T1000 (cell line): ENCODE results near the gene PRKCH.
"Not testable (repeated sequence)": the region's sequence is repeated elsewhere in the genome, so short reads cannot be mapped to it uniquely, and the experiment has no call there.

Experiments
- DNase-seq: peaks from one replicate; lab custom pipeline; 2025; ENCODE audit warnings: mixed read lengths; lab: John Stamatoyannopoulos, UW

The PRKCH gene

DNA sequence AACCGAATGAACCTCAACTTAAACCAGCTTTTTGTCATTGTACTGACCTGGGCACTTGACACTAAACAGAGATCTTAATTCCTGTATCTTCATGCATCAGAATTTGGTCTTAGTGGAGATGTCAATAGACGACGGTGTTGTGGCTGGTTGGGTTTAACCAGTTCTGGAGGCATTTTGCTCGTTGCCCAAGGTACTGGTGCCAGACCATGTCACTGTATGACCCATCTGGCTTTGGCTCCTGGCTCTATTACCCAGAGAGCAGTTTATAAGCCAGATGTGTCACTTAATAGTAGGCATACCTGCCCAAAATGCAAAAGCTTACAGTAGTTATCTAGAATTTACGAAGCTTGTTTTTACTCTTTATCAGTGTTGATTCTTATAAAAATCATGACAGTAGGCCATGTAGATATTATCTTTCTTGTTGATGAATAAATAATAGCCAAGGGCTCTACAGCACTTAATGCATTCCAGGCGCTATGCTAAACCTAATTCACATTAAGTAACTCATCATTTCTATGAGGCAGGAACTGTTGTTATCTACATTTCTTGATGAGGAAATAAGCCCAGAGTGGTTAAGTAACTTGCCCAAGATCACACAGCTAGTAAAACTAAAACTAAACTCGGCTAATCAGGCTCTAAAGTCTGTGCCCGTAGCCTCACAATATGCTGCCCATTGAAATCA lies 194.2 kb downstream of the PRKCH start:
- no peak for DNase-seq

DNA sequence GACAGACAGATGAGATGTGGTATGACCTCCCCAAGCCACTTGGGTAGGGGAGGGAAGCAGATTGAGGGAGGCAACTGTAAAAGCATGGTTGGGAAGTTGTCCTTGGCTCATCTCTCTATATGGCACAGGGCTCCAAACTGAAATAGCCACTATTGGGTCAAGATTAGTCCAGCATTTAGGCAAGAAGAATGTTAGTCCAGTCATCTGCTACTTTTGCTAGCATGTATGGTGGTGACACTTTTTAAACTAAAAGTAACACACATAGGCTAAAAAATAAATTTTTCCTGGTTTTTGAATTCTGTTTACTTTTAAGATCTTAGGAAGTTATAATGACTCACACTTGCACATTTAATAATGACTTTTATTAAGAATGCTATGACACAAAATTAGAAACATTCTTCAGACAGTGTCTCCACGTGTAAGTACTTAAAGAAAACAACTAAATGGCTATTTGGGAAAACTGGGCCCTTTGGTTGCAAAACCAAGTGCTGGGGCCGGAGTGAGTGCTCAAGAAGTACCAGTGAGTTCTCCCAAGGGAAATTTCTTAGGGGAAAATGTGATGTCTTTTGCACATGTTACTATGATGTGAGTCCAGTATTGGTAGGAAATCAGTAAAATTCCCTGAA lies 194.9 kb downstream of the PRKCH start:
- DNase-seq, result no peak

DNA sequence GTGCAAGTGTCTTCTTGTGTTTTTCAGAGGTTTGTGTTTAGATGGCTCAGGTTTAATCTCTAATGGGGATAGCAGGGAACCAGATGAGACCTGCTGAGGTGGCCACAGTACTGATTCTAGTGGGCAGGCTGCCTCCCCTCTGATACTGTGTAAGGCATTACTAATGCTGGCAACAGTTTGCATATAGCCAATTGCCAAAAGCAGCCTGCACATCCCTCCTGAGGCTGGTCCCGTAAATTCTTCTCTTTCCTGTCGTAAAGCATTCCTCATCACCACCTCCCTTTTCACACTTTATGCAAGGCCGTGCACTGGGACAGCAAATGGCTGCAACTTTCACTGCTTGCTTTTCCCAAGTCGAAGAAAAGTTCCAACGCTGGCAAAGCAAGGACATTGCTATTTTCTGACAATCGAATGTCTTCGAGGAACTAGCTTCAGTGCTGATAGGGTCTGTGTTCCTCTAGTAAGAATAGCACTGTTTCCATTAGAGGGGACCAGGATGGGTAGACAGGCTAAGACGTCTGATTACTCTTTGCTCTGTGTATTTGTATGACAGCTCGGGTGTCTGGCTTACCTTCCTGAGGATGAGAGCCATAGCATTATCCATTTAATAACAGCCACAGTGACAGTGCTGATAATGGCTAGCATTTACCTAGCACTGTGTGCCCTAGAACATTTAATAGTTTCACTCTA lies 195.7 kb downstream of the PRKCH start:
- no peak for DNase-seq

DNA sequence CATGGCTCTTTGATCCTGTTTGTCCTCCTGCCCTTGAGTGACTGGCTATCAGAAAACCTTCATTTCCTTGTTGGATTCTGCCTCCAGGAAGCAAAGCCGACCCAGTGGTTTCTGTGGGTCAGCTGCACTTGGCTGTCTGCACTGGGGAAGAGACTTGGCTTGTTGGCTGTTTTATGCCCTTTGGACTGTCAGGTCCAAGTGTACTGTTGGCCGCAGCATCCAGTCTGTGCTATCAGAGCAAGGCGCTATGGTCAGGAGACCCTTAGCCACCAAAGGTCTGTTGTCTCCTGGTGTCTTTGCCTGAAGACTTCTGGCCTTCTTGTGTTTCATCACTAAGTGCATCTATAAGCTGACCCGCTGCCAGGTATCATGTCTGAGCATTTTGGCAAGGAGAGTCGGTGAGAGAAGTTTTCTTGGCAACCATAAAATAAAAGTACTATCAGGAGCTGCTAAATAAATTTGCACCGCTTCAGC lies 196.6 kb downstream of the PRKCH start:
- no peak for DNase-seq

DNA sequence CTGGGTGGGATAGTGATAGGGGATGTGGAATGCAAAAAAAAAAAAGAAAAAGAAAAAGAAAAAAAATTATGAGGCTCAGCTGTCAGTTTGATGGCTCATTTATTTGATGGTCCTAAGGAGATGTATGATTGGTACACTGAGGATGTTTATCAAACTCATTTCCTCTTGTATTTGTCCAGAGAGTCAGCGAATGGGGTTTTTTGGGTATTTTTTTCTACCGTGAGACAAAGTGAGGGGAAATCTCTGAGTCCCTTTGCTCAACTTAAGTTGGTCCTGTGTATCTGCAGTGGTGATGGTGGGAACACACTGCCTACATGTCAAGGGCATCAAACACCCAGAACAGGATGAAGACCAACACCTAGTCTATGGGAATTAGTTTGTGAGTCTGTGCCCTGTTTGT lies 197.0 kb downstream of the PRKCH start:
- DNase-seq, result no peak

DNA sequence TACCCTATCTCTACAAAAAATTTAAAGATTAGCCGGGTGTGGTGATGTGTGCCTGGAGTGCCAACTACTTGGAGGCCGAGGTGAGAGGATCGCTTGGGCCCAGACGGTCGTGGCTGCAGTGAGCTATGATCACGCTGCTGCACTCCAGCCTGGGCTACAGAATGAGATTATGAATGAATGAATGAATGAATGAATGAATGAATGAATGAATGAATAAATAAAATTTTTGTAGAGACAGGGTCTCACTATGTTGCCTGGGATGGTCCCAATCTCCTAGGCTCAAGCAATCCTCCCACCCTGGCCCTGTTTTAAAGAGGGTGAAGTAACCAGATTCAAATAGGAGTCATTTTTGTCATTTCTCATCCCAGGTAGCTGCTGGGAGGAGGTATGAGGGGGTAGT lies 197.7 kb downstream of the PRKCH start:
- no peak for DNase-seq

DNA sequence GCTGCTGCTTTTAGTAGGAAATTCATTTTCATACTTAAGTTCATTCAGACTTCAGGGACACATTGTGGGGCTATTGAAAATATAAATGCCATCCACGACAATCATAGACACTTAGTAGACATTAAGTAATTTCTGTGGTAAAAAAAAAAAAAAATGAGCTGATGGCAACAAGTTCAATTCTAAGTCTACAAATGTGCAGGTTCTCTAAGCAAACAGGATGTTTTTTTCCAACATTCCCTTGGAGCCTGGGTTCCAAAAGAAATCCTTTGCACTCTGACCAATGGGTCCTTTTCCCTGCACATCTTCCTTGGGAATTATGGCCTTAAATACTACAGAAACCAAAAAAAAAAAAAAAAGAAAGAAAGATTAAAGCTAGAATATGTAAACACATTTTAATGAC lies 198.4 kb downstream of the PRKCH start:
- no peak for DNase-seq

DNA sequence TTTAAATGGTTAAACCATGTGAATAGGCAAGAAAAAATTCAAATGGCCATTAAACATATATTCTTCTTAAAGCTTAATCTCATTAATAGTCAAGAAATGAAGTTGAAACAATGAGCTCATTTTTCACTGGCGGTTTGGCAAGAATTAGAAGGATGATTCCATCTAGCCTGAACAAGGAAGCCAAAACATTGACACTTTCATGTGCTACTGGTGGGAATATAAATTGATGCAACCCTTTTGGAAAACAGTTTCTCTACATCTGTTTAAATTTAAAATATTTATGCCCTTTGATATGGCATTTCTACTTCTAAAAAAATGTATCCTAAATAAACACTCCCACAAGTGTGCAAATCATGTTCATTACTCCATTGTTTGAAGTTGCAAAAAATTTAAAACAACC lies 199.2 kb downstream of the PRKCH start:
- no peak for DNase-seq

DNA sequence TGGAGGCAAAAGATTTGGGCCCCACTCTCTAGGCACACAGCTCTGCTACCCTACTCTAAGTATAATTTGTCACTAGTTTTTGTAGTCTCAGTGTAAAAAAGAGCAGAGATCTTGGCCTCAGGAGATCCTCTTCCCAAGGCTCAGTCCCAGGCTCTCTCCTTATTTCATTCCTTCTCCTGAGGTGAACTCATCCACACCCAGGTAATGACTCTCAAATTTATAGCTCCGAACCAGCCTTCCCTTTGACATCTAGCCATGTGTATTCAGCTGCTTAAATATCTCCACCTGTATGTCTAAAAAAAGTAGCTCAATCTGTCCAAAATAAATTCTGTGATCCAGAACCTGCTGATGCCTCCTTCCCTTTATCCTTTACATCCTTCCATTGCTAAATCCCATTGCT lies 200.4 kb downstream of the PRKCH start:
- DNase-seq, result no peak

DNA sequence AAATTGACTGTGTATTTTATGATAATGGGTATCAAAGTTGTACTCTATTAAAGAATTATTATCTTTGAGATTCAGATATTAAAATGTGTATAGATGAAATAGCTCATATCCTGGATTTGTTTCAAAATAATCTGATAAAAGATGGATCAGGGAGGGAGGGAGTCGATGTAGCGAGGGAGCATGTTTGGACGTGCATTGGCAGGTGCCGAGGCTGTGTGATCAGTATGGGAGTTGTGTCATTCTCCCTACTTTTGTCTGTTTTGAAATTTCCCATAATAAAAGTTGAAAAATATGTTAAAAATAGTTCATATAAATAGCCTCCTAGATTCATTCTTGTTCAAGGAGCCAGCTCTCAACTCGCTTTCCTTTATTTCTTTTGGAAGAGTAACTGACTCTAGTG lies 202.4 kb downstream of the PRKCH start:
- DNase-seq, result no peak

DNA sequence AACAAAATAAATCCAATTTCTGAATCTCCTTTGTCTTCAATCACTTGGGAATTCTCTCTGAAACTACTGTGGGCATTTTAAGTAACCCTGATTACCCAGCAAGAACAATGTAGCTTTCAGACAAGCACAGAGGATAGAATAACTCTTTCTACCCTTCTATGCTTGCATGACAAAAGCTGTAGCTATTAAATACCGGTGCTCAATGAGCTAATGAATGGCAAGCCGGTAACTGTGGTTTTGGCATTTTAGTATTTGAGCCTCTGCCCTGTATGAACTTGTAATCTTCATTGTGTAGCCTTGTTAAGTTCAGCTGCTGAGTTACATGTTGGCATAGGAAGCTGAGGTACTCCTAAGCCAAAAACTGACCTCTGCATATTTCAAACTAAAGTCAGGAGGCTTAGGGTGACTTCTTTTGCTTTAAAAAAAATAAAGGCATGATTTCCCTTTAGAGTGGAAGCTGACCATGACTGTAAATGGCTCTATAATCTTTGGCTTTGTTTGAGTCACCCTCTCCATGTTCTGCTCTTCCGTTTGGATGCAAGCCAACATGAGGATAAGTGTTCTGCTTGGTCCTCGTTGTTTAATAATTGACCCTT lies 202.9 kb downstream of the PRKCH start:
- DNase-seq, result no peak

DNA sequence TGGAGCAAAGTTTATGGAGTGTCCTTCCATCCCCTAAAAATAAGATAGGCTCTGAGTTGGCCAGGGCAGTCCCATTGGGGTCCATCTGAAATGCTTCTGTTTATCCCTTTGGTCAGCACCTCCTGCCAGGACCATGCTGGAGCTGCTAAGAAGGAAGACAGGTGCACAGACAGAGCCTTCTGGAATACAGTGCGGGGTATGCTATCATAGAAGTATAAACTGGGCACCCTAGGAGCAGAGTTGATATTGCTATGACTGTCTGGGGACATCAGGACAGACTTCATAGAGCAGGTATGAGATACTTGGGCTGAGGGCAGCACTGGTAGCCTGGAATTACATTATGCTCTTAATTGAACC lies 203.5 kb downstream of the PRKCH start:
- no peak for DNase-seq

DNA sequence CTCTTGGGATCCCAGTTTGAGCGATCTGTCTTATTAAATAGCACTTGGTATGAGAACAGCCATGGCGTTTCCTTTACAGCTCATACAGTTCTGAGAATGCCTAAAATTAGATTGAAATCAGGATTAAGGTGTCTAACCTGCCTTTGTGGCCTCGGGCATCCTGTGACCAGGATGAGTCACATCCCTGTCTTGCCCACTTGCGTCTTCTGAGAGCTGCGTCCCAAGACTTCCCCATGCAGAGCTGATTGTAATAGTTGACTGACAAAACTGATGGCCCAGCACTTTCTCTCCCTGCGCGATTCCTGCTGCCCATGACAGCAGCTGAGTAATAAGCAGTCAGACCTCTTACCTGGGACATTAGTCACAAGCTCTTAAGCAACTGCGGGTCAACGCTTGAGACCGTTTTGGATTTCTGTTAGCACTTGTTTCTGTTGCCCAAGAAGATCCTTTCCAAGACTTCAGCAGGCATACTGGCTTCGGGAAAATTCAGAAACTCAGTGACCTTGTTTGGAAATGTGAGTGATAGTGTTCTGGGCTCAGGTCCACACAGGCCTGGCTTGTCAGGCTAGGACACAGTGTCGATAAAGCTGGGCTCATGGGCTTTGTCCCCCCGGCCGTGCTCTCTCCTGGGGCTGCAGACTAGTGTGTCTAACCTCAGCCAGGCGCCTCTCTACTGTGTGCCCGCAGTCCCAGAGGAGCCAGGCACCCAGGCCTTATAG lies 204.1 kb downstream of the PRKCH start:
- peak; percentile 49 for DNase-seq

DNA sequence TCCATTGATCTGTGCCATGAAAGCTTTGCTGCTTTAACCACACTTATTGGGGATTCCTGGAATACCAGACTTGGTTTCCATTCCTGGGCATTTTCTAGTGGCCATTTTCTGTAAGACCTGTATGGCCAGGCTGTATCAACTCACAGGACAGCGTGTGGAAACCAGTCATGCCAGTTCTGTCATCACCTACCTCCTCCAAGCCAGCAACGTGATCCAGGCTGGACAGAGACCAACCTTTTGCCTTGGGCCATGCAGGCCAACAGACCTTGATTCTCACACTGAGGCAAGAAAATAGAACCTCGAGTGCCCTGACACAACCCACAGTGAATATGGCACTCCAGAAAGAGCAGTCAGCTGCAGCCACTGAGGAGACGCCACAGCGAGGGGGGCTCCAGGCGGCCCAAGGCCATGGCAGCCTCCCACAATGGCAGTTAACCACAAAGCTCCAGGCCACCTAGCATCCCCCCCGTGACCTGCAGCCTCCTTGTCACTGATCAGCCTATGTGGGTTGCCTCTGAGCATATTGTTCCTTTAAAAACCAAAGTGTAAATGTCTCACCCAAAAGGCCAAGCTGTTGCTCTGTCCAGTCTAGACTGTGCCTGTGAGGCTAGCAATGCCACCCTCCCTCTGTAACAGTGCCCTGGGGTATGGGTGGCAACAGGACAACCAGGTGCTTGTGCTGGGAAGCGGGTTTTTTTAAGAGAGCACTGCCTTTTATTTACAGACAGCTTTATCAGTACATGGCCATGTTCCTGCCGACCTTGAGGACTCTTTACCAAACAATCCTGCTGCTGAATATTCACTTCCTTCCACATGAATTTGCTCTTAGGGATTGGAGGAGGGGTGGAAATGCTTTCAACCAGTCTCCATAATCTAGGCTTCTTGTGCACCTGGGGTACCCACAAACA lies 205.3 kb downstream of the PRKCH start:
- no peak for DNase-seq

DNA sequence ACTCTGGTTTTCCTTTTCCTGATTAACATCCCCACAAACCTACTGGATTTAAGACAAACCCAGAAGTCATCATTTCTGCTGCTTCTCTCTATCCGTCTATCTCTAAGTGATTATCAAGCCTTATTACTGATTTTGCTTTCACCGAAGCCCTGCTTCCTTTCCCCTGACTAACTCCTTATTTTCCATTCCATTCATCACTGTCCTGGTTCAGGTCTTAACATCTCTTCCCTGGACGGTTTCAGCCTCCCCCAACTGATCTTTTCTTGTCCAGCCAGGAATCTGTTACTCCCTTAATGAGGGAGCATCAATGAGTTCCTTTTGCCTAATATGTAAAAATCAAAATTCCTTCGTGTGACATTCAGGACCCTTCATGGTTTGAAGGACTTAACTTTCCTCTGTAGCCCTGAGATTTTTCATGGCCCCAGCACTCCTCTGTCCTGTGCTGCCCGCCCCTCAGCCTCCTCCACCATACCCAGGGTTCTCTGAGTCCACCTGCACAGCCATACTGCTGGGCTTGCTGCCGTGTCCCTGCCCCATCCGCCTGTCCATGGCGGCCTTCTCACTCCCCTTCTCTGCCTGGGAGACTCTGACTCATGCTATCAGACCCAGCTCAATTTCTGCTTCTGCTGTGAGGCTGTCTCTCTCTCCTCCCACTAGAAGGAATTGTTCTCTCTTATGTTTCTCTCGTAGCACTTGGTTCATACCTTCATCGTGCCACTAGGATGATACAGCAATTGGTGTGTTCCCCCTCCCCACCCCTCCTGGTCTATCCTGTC lies 206.1 kb downstream of the PRKCH start:
- DNase-seq, result peak; percentile 40

DNA sequence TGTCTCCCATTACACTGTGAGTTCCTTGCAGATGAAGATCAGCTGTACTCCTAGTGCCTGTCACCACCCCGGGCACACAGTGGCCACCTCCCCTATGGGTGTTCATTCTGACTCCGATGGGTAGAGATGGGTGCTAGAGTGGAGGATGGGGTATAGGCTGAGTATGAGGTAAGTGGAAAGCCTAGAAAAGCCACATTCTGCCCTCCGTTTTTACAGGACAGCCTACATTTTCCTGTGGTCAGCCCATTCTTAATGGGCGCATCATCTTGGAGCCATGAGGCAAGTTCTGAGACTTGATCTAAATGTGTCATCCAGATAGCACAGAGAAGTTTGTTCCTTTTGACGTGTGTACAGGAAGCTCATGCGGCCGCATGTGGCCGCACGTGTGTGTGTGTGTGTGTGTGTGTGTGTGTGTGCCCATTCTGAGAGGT lies 207.2 kb downstream of the PRKCH start:
- DNase-seq, result no peak

DNA sequence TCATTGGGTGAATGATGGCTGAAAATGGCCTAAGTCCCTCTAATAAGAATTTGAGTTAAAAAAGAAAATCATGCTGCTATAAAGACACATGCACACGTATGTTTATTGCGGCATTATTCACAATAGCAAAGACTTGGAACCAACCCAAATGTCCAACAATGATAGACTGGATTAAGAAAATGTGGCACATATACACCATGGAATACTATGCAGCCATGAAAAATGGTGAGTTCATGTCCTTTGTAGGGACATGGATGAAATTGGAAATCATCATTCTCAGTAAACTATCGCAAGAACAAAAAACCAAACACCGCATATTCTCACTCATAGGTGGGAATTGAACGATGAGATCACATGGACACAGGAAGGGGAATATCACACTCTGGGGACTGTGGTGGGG lies 208.0 kb downstream of the PRKCH start:
- DNase-seq, result not testable (repeated sequence)

DNA sequence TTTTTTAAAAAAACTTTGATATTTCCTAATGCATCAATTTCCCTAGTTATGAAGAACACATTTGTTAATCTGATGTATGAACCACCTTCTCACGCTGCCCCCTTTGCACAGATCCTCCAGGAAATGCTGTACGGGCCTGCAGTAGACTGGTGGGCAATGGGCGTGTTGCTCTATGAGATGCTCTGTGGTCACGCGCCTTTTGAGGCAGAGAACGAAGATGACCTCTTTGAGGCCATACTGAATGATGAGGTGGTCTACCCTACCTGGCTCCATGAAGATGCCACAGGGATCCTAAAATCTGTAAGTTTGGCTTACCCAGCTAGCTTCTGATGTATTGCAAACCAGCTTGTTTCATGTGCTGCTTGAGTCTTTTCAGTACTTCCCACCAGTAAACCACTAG lies 208.9 kb downstream of the PRKCH start:
- no peak for DNase-seq

DNA sequence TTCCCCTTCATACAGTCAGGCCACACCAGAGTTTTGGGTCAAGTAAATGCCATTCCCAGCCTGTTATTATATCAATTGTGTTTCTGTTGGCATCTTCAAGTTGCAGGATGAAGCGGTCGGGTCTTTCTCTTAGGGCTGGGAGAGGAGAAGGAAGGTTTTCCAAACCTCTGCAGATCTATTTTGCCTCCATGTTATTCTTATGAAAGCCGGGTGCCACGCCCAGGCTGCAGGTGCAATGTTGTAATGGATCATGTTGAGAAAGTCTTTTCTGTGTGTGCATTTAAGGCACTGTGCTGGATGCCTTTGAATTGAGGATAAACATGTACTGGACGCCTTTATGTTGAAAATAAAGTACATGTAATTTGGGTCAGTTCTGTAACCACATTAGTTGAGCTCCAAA lies 209.5 kb downstream of the PRKCH start:
- no peak for DNase-seq

DNA sequence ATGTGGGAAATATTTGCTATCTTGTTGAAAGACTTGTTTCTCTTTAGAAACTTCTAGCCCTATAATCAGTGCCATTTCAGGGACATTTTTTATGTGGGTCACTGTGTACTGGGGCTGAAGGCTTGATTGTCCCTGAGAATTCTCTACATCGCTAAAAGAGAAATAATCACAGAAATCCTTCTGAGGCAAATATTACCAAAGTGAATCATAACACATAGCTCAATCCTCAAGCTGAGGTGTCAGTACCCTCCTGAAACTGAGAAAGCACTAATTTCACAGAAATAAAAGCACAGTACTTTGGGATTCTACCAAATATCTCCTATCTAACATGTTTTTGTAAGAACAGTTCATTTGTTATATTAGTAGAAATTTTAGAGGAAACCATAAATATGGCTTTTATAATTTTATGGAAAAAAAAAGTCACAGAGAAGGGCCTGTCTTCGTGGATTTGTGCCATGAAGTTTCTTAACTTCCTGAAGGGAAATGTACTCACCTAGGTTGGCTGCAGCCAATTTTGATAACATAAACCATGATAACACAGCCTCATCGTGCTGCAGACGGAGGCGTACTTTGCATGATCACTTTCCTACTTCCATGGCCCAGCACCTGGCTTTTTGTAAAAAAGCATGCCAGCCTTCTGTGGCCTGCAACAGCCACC lies 210.2 kb downstream of the PRKCH start:
- DNase-seq, result no peak
